Dedifferentiated amniotic fluid mesenchymal stem cell (primary cell): ENCODE measurements around the gene C10orf53.
"Not testable (repeated sequence)": the region's sequence is repeated elsewhere in the genome, so short reads cannot be mapped to it uniquely, and the experiment has no call there.

Source experiments
- DNase-seq: peaks from one replicate; pipeline ENCODE4 v3.0.0-alpha.2; 2016; ENCODE audit errors: extremely low spot score

C10orf53 gene

DNA sequence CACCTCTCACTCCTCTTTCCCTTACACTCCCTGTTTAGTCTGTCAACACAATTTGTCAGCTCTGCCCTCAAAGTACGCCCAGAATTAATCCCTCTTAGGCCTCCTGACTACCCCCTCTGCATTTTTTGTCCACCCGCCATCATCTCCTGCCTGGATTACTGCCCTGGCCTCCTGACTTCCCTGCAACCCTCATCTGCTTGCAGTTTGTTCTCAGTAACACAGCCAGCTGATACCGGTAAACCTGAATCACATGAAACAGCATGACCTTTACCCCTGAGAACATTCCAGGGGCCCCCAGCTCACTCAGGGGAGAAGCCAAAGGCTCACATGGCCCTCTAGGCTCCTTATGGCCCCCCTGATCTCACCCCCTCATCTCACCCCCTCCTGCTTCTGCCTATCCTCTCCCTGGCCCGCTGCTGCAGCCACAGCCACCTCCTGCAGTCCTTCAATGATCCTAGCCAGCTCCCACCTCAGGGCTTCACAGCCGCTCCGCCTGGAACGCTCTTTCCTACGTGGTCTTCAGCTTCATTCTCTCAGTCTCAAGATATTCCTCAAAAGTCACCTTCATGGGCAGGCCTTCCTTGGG lies 8.9 kb downstream of the C10orf53 start:
- no peak for DNase-seq

DNA sequence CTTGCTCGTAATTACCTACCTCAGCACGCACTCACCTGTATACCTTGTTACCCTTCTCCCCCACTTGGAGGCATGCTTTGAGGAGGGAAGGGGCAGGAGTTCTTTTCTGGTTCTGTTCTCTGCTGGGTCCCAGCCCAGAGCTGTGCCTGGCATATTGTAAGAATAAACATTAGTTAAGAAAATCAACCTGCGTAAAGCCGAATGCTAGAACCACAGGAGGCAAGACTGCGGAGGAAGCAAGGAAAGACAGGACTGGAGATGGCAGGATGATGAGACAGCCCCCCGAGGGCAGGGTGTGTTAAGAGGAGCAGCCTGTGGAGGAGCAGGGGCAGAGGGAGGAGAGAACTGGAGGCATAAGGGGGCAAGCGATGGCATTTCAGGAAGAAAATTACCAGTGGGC lies 9.5 kb downstream of the C10orf53 start:
- DNase-seq = no peak

DNA sequence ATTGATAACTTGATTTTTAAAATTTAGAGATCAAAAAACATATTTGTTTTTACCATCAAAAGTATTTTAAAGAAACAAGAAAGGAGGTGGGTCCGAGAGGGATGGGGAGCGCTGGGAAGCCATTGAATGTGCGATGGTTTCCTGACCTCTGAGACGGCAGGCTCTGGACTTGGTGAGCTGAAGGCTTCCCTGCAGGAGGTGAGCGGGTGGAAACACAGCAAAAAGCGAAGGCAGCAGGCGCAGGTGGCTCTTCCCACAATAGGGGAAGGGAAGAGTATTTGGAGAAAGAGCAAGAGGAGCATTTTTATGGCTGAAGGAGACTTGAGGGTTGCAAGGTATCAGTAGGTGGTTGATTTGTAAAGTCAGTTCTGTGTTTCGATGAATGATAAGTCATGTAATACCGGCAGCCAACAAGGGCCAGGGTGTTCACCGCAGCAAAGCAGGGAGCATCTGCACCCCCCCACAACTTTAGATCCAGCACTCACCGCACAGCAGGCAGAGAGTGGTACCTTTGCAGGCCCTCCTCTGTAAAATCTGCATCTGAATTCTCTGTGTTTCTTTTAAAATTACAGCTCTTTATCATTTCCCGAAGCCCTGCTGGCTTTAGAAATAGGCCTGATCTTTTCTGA lies 10.5 kb downstream of the C10orf53 start:
- DNase-seq = no peak

- DNase-seq = no peak
These were observed 11.4 kb downstream of the C10orf53 start for GRCh38 chr10:49690698-49691356.

GRCh38 chr10:49691588-49691987 lies 12.1 kb downstream of the C10orf53 start:
- no peak for DNase-seq

DNA sequence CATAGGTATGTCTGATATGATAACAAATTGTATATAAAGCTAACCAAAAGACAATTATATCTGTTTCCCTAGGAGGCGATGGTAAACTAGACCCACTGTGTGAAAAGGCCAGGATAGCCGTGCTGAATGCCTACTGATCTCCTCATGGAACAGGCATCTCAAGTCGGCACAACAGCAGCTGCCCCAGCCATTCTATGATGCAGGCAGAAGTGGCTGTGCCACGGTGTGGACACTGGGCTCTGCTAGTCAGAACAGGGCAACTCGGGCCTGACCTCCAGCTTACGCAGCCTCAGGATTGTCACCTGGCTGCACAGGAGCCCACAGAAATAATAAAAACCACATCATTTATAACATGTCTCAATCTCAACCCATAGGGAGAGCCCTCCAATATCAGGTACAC lies 15.0 kb downstream of the C10orf53 start:
- DNase-seq = no peak

GRCh38 chr10:49696311-49696710 lies 16.9 kb downstream of the C10orf53 start:
- DNase-seq = no peak

DNA sequence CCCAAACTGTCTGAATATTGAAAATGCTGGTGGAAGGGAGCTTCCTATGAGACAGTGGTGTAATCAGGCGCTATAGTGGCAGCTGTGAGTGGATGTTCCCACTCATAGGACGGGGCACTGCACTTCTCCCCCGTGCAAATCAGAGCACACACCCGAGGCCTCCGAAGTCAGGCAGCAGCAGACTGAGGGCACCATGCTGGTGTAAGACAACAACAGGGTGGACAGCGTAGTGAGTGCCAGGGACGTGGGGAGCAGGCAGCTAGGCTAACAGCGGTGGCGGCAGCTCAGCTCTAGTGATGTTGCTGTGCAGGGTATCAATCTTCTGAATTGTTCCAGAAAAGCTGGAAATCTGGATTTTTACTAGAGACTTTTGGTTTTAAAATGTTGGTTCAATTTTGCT lies 19.2 kb downstream of the C10orf53 start:
- no peak for DNase-seq

DNA sequence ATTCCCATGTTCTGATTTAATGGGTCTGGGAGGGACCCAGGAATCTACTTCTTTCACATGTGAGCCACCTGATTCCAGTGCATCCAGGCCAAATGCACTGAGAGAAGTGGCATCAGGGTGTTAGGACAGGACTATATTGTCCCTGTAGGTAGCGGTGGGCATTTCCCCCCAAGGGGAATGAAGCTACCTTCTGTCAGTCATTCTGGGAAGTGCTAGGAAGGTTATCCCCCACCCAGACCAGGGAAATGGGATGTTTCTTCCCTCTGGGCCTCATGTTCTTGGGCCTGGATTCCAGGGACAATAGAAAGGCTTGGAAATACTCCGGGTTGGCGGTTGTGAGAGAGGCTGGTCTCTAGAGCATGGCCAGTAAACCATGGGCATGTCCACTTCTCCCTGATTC lies 20.8 kb downstream of the C10orf53 start:
- no peak for DNase-seq

DNA sequence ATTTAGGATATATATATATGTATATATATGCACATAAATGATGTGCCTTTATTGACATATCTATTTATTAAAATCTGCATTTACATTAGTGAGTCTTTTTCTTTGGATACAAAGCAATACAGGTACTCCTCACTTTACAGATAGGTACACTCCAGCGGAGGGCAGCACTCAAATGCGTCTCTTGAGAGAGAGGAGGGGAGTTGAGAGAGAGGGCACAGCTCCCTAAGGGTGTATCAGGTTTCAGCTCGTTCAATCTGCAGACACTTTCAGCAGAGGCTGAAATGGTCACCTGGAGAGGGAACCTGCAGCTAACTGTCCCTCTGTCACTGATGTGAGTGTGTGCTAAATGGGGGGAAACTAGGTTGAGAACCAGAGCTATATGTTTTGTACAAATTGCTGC lies 21.5 kb downstream of the C10orf53 start:
- no peak for DNase-seq

DNA sequence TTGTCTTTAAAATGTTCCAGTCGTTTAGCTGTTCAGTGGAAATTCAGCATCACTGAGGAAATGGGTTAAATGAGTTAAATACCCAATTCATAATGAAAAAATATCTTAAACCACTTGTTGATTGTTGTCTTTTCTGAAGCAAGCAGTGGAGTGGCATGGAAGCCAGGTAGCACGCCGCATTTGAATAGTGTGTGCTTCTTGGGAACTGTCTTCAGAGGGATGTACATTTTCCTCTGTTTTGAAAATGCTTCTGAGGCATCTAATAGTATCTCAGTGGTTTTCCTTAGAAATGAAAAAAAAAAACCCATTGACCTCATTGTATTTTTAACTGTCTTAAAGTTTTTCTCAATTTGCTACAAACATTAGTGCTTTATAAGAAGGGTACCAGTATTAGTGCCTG lies 28.1 kb downstream of the C10orf53 start:
- no peak for DNase-seq

GRCh38 chr10:49709934-49710333 lies 30.5 kb downstream of the C10orf53 start:
- no peak for DNase-seq

DNA sequence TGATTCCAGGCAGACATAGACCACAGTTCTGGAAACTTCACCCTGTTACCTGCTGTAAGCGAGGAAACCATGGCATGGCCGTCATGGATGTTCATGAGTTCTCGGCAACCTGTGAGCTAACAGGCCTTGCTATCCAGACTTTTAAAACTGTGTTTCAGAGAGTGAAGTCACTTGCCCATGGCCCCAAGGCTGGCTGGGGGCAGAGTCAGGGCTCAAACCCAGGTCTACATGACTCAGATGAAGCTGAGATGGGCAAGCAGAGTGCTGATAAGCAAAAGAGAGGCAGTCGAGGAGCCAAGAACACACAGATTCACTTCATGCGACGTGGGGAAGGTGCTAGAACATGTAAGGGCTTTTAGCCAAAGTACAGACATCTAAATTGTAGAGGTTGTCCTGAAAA lies 31.5 kb downstream of the C10orf53 start:
- DNase-seq = no peak

DNA sequence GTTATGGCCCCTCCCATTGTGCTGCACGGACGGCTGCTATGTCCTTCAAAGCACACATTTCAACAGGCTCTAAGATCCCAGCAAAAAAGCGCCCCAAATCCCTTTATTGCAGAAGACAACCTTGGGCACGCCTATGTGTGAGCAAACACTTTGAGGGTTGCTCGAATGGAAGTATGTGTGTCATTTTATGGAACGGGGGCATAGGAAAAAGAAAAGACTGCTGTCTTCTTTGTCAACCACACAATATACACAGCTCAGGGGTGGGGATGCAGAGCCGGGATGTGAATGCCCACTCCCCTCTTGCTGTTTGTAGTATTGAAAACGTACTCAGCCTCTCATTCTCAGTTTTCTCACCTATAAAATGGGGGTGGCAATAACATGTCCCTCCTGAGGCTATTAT lies 32.0 kb downstream of the C10orf53 start:
- DNase-seq = no peak

GRCh38 chr10:49713266-49713665 lies 33.8 kb downstream of the C10orf53 start:
- DNase-seq = no peak

DNA sequence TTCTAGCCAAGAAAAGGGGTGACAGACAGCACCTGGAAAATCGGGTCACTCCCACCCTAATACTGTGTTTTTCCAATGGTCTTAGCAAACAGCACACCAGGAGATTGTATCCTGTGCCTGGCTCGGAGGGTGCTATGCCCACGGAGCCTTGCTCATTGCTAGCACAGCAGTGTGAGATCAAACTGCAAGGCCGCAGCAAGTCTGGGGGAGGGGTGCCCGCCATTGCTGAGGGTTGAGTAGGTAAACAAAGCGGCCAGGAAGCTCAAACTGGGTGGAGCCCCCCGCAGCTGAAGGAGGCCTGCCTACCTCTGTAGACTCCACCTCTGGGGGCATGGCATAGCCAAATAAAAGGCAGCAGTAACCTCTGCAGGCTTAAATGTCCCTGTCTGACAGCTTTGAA lies 35.7 kb downstream of the C10orf53 start:
- not testable (repeated sequence) for DNase-seq

DNA sequence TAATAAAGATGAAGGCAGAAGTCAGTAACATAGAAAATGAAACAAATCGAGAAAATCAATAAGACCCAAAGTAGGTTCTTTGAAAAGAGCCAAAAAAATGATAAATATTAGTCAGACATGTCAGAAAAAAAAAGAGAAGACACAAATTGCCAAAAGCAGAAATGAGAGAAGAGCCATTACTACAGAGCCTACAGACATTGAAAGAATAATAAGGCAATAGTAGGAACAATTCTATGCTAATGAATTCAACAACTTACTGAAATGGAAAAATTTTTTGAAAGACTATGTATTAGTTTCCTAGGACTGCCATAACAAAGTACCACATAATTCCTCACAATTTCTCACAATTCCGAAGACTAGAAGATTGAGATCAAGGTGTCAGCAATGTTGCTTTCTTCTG lies 47.1 kb downstream of the C10orf53 start:
- no peak for DNase-seq

GRCh38 chr10:49733866-49734265 lies 54.4 kb downstream of the C10orf53 start:
- no peak for DNase-seq

- DNase-seq = no peak
These were observed 55.2 kb downstream of the C10orf53 start for GRCh38 chr10:49734676-49735075.

DNA sequence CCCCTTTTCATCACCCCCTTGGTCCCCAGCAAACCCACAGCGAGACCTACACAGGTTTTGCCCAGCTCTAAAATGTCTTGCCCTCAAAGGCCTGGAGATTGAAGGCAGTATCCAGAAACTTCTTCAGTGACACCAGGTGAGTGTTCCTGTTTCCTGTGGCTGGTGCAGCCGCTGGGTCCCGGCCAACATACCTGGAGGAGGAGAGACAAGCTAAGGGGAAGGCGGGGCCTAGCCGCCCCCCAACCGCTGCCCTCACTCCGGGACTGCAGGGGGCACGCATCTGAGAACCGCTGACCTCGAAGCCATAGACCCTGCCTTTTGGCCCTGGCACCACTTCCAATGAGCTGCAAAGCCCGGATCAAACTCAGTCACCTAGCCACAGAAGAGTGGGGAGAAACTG lies 55.7 kb downstream of the C10orf53 start:
- no peak for DNase-seq

- no peak for DNase-seq
These were observed 56.6 kb downstream of the C10orf53 start for GRCh38 chr10:49735848-49736563.

DNA sequence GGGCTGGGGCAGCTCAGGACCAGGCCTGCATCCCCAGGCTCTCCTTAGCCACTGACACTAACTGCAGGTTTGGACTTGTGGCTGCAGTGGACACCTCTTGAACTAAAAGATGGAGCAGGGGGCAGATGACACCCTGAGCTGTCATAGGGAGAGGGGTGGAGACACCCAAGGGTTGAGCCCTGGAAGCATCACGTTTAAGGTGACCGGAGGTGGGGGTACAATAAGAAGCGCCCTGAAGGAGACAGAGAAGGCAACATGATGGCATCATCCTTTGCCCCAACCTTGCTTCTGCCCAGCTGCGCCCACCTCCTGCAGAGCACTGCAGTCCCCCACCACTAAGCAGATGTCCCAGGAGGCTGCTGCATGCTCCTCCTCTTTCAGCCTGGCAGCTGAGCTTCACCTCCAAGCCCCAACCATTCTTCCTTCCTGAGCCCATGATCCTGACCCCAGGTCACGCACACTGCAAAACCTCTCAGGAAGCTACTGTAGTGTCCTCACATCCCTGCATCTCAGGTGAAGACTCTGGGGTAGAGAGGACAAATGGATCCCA lies 57.2 kb downstream of the C10orf53 start:
- no peak for DNase-seq
